Fibroblast of lung (primary cell): ENCODE data around the gene LGALSL. TPM values are rescaled to one million over a fixed set of nuclear protein-coding genes. Genes with fewer than 3 reads are reported as not detected.

Experiments used
- DNase-seq, 2 donors: peaks; one replicate each; pipeline versions ENCODE4 v3.0.0 to v3.0.0-alpha.2; 2010; ENCODE audit warnings: low read depth in 2 of 2
- H2AFZ ChIP-seq: 2 replicates; pipeline ENCODE4 v1.5.1; 2012; ENCODE audit warnings: low read length, control low read depth, inconsistent platforms
- H3K27ac ChIP-seq: 2 replicates; pipeline ENCODE4 v1.5.1; 2011; ENCODE audit warnings: low read length, control low read depth; ENCODE audit not compliant: insufficient read depth
- H3K27me3 ChIP-seq: 2 replicates; pipeline ENCODE4 v1.5.1; 2011; ENCODE audit warnings: mild to moderate bottlenecking, low read length; ENCODE audit not compliant: control insufficient read depth, insufficient read depth
- H3K36me3 ChIP-seq: 2 replicates; pipeline ENCODE4 v1.5.1; 2011; ENCODE audit warnings: low read length; ENCODE audit not compliant: control insufficient read depth, insufficient read depth
- H3K4me1 ChIP-seq: 2 replicates; pipeline ENCODE4 v1.5.1; 2011; ENCODE audit warnings: low read length; ENCODE audit not compliant: control insufficient read depth, insufficient read depth; ENCODE audit errors: extremely low read depth
- H3K4me2 ChIP-seq: 2 replicates; pipeline ENCODE4 v1.5.1; 2011; ENCODE audit warnings: low read length, control low read depth; ENCODE audit not compliant: insufficient read depth; ENCODE audit errors: extremely low read depth
- H3K4me3 ChIP-seq, 4 experiments: fragments of 200-600 bp in 1 of 4; sonication (generic) in 1 of 4; replicated peaks in 1 of 4; 2 replicates each; pipeline ENCODE4 v1.5.1; 2011 to 2016; ENCODE audit warnings: low read length in 4 of 4, low read depth in 3 of 4, mild to moderate bottlenecking in 3 of 4, control low read depth in 2 of 4, inconsistent platforms in 1 of 4, mixed read lengths in 1 of 4; ENCODE audit not compliant: insufficient read depth in 1 of 4; ENCODE audit errors: control extremely low read depth in 1 of 4
- H3K79me2 ChIP-seq: 2 replicates; pipeline ENCODE4 v1.5.1; 2012; ENCODE audit warnings: mild to moderate bottlenecking, low read length, inconsistent platforms; ENCODE audit not compliant: control insufficient read depth, insufficient read depth
- H3K9ac ChIP-seq: 2 replicates; pipeline ENCODE4 v1.5.1; 2011; ENCODE audit warnings: mild to moderate bottlenecking, low read length, control low read depth; ENCODE audit not compliant: insufficient read depth
- H3K9me3 ChIP-seq: 2 replicates; pipeline ENCODE4 v1.5.1; 2012; ENCODE audit warnings: low read depth, low read length; ENCODE audit not compliant: control insufficient read depth, insufficient read depth
- H4K20me1 ChIP-seq: 2 replicates; pipeline ENCODE4 v1.5.1; 2011; ENCODE audit warnings: low read length; ENCODE audit not compliant: control insufficient read depth, insufficient read depth; ENCODE audit errors: extremely low read depth
- EZH2 ChIP-seq: IDR thresholded peaks from 2 replicates; pipeline ENCODE4 v1.5.1; 2012; ENCODE audit warnings: low read length, control low read depth, mild to moderate bottlenecking; ENCODE audit errors: missing control alignments
- polyA plus RNA-seq, 2 donors: library from polyadenylated mRNA; depleted of rRNA in 1 of 2; stranded (reverse) in 1 of 2; unstranded in 1 of 2; fragments of >200 nt; gene quantifications; 2 replicates each; pipeline ENCODE4 v1.2.1, GENCODE V29; 2011 to 2012; ENCODE audit warnings: missing spikeins in 1 of 2
- total RNA-seq: library from RNA; depleted of rRNA; stranded (reverse); fragments of >200 nt; gene quantifications from 2 replicates; pipeline ENCODE4 v1.2.1, GENCODE V29; 2014
- TF ChIP-seq, protein P1 (sequence below), 2 donors: IDR thresholded peaks in 1 of 2; conservative IDR thresholded peaks in 1 of 2; 1 replicate in 1 of 2; 2 replicates in 1 of 2; pipeline ENCODE4 v1.5.1; 2011 to 2012; ENCODE audit warnings: low read length in 2 of 2, control low read depth in 1 of 2, inconsistent platforms in 1 of 2, low read depth in 1 of 2, mild to moderate bottlenecking in 1 of 2

Gene LGALSL
- total and polyA plus RNA-seq, 2 donors (not counting 1 experiment from before 2014, with no cell fraction given): 3.1 to 5.7 TPM

DNA sequence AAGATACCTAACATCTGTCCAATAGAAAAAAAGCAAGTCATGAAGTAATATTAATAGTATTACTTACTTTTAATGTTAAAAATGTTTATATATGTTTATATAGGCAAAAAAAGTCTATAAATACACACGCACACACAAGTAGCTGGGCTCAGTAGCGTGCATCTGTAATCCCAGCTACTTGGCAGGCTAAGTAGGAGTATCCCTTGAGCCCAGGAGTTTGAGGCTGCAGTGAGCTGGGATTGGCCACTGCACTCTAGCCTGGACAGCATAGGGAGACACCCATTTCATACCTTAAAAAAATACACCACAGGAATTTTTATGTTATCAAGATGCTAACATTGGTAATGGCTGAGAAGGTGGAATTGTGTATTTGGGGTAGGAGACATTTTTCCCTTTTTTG, 52.7 kb downstream of the LGALSL start:
- H3K9ac ChIP-seq: no peak overlapping the region
- TF ChIP-seq EZH2: no peak
- TF ChIP-seq, protein P1, sequence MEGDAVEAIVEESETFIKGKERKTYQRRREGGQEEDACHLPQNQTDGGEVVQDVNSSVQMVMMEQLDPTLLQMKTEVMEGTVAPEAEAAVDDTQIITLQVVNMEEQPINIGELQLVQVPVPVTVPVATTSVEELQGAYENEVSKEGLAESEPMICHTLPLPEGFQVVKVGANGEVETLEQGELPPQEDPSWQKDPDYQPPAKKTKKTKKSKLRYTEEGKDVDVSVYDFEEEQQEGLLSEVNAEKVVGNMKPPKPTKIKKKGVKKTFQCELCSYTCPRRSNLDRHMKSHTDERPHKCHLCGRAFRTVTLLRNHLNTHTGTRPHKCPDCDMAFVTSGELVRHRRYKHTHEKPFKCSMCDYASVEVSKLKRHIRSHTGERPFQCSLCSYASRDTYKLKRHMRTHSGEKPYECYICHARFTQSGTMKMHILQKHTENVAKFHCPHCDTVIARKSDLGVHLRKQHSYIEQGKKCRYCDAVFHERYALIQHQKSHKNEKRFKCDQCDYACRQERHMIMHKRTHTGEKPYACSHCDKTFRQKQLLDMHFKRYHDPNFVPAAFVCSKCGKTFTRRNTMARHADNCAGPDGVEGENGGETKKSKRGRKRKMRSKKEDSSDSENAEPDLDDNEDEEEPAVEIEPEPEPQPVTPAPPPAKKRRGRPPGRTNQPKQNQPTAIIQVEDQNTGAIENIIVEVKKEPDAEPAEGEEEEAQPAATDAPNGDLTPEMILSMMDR (conservative IDR thresholded peaks at IDR 0.05 in 1 of 2, IDR thresholded peaks at IDR 0.05 in 1 of 2; ENCODE audit: low read depth in 1 of 2, low read length in 2 of 2): no peak

More for the DNA sequence above, 52.7 kb downstream of the LGALSL start:
- Histone ChIP-seq H3K4me1 (no peaks in the 10 kb centered on the region), H3K9me3 (no peaks in the 10 kb centered on the region), H4K20me1 (no peaks in the 10 kb centered on the region), H3K36me3 (no peaks in the 10 kb centered on the region), H3K27me3 (peaks cover 4% of the 10 kb centered on the region), H2AFZ (no peak overlapping the region), H3K27ac (no peak overlapping the region), H3K4me3 (no peak overlapping the region), H3K79me2 (no peaks in the 10 kb centered on the region), H3K4me2 (no peak overlapping the region)
- no peak for DNase-seq

Other genes with a start within 250 kb of the LGALSL start
- gene AFTPH, start 70.2 kb downstream of the LGALSL start, total RNA-seq: 38.0 and 43.3 TPM in 2 replicates
- 13.7 and 15.8 TPM in 2 replicates for gene AFTPH, start 70.2 kb downstream of the LGALSL start, polyA plus RNA-seq
- gene SERTAD2, start 199.8 kb downstream of the LGALSL start, total RNA-seq: 8.0 and 15.2 TPM in 2 replicates
- 16.5 and 20.7 TPM in 2 replicates for gene SERTAD2, start 199.8 kb downstream of the LGALSL start, polyA plus RNA-seq